Fibroblast of skin of left biceps (primary cell): ENCODE measurements around the gene NOL12.
A peak's percentile ranks its signal among the peaks of the same experiment; 100 is the strongest.
"Not testable (repeated sequence)": the region's sequence is repeated elsewhere in the genome, so short reads cannot be mapped to it uniquely, and the experiment has no call there.

Experiments
- DNase-seq, 2 experiments: peaks; one replicate each; pipeline ENCODE4 v3.0.0-alpha.2; 2013; ENCODE audit warnings: low read depth in 2 of 2

NOL12 gene

DNA sequence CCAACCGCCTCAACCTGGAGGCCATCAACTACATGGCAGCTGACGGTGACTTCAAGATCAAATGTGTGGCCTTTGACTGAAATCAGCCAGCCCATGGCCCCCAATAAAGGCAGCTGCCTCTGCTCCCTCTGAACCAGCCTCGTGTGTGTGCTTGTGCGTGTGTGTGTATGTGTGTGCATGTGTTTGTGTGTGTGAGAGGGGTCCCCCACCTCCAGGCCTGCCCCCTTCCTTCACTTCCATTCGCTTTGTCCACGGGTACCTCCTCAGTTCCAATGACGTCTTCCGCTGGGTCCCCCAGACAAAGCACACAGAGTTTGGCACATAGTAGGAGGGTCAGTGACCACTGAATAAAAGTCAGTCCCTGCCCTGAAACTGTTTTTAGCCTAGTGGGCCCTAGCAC is 6.5 kb upstream of the NOL12 start:
- DNase-seq = no peak

DNA sequence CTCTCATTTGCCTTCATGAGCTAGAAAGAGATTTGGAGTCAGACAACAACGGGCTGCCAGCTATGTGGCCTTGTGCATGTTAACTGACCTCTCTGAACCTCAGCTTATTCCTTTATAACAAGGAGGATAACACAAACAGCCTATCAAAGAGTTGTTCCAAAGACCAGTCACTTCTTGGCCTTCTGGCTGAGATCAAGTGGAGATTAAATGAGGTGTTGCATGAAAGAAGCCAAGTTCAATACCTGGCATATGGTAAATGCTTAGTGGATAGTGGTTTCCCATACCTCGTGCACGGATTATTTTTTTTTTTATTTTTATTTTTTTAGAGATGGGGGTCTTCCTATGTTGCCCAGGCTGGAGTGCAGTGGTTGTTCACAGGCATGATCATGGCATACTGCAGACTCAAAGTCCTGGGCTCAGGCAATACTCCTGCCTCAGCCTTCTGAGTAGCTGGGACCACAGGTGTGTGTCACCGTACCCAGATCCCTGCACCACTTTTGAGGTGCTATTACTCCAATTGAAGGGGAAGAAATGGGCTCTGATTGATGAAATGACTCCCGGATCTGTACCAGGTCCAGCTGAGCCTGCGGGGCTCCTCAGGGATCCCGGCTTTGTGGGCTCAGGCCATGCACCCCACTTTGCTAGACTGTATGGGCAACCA is 5.8 kb upstream of the NOL12 start:
- DNase-seq = no peak

- DNase-seq = no peak
These were observed 5.1 kb upstream of the NOL12 start for GRCh38 chr22:37681001-37681424.

DNA sequence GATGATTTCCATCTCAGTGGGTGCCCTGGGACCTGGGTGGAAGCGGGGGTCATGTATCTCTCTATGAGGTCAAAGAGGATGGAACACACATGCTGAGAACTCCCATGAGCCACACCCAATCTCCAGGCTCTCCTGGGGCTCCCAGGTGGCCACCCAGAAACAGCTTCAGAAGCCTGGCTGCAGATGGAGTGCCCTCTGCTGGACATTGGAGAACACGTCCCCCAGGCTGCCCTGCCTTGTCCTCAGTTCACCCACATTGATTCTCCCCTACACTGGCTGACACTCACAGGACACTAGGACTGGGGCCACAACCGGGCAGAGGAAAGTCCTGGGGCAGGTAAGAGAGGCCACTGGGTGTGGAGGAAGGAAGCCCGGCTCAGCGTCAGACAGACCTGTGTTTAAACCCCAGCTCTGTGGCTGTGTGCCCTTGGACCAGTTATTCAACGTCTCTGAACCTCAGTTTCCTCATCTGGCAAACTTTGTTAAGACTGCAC is 4.5 kb upstream of the NOL12 start:
- DNase-seq = no peak

GRCh38 chr22:37684803-37685615 is 1.1 kb upstream of the NOL12 start:
- no peak for DNase-seq

- no peak for DNase-seq
These were observed 4.3 kb downstream of the NOL12 start for GRCh38 chr22:37690407-37690806.

DNA sequence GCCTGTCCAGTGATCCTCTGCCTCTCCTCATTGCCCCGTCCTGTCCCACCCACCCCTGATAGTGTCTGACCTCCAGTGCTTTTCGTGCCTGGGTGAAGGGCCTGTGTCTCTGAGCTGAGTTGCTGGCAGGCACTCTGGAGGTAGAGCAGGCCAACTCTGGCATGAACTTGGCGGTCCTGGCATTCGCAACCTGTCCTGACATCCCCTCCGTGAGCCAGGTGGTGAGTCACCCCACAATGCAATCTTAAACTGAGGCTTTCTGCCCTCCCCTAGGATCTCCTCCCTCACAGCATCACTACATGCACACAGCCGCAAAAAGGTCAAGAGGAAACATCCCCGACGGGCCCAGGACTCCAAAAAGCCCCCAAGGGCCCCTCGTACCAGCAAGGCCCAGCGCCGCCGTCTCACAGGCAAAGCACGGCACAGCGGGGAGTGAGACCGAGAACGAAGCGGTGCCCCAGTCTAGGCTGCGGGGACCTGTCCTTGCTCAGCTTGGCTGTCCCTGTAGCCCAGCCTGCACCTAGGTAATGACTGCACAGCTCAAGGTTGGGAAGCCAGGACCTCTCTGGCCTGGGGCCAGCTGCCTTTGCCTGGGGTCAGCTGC is 4.9 kb downstream of the NOL12 start:
- no peak for DNase-seq

DNA sequence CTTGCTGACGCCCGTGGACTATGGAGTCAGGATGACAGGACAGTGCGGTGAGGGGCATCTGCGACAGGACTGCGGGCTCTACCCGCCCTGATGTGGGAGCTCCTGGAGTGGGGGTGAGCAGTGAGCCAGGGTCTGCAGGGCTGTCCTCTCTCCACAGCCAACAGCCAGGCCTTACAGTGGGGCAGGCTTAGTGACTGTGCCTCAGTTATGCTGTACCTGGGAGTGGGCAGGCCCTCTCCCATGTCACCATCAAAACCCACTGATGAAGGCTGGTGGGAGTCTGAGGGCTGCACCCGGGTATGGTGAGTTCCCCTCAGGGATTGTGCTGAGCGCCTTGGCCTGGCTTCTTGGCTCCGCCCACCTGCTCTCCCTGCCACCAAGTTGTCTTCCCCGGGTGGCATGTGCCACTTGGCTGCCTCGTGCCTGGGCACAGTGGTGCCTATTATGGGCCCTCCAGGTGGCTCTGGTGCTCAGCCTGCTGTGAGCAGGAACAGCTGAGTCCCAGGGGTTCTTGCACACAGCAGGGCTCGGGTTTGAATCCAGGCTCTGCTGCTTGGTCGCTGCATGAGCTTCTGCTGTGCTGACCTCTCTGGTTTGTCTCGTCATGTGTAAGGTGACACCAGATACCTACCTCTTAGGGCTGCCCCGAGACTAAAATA is 6.6 kb downstream of the NOL12 start:
- DNase-seq = no peak

DNA sequence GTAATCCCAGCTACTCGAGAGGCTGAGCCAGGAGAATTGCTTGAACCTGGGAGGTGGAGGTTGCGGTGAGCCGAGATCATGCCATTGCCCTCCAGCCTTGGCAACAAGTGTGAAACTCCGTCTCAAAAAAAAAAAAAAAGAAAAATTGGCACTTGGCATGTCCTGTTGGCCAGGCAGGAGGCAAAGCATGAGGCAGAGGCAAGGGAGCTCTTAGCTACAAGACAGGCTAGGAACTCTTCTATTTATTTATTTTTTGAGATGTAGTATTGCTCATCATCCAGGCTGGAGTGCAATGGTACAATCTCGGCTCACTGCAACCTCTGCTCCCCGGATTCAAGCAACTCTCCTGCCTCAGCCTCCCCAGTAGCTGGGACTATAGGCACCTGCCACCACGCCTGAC is 8.0 kb downstream of the NOL12 start:
- DNase-seq = not testable (repeated sequence)

- DNase-seq = not testable (repeated sequence)
These were observed 10.1 kb downstream of the NOL12 start for GRCh38 chr22:37696260-37696656.

GRCh38 chr22:37696657-37697537 is 10.8 kb downstream of the NOL12 start, which contains the start of gene TRIOBP:
TSS of gene TRIOBP (plus strand) at chr22:37697048. CDS start at chr22:37701366, 4,318 bp downstream.
- DNase-seq = peak; percentile 78 to 84

DNA sequence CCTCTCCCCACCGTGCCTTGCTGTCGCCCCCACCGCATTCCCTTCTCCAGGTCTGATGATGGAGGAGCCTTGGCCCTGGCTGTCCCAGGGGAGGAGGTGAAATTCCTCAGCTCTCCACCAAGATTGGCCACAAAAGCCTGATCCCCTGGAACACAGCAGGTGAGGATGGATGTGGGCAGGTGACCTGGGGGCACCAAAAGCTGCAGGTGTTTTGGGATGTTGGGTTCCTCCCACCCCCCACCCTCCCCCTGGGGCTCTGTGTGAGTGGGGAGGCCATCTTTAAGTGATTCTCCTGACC is 11.3 kb downstream of the NOL12 start:
- DNase-seq = no peak

DNA sequence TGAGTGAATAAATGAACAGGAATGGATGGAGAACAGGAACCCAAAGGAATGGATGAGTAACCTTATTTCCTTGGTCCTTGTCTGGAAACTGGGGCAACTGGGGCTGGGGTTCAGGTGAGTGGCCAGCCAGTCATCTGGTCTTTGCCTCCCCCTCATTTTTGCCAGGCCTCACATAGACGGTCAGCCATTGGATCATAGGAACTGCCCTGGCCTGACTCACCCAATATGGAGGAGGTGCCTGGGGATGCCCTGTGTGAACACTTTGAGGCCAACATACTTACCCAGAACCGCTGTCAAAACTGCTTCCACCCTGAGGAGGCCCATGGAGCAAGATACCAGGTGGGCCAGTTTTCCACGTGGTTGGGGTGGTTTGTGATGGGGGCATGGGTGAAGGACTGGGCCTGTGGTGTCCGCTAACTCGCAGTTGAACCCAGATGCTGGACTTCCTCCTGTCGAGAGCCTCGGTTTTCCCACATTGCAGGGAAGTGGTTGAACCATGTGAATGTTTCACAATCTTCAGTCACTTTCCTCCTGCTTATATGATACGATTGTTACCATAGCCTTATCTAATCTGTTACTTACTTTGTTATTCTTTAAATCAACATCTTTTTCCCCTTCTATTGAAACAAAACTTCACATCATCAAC is 15.1 kb downstream of the NOL12 start:
- DNase-seq = no peak

DNA sequence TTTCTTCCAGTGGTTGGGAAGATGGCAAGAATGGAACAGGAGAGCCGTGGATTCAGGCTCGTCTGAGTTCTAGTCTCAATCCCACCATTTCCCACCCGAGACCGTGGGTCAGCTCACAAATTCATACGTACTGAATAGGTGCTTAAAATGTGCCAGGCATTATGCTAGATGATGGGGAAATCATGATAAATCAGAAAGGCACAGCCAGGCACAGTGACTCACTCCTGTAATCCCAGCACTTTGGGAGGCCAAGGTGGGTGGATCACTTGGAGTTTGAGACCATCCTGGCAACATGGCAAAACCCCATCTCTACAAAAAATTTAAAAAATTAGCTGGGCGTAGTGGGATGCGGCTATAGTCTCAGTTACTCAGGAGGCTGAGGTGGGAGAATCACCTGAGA is 17.8 kb downstream of the NOL12 start:
- no peak for DNase-seq

DNA sequence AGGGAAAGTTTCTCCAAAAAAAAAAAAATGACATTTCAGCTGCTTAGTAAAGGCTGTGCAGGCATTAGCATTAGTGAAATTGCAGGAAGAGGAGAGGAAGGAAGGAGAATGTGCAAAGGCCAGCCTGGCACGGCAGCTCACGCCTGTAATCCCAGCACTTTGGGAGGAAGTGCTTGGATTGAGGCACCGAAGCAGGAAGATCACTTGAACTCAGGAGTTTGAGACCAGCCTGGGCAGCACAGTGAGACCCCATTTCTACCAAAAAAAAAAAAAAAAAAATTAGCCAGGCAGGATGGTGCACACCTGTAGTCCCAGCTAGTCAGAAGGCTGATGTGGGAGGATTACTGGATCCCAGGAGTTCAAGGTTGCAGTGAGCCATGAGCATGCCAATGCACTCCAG is 18.5 kb downstream of the NOL12 start:
- no peak for DNase-seq

- DNase-seq = no peak
These were observed 19.1 kb downstream of the NOL12 start for GRCh38 chr22:37705205-37705604.

DNA sequence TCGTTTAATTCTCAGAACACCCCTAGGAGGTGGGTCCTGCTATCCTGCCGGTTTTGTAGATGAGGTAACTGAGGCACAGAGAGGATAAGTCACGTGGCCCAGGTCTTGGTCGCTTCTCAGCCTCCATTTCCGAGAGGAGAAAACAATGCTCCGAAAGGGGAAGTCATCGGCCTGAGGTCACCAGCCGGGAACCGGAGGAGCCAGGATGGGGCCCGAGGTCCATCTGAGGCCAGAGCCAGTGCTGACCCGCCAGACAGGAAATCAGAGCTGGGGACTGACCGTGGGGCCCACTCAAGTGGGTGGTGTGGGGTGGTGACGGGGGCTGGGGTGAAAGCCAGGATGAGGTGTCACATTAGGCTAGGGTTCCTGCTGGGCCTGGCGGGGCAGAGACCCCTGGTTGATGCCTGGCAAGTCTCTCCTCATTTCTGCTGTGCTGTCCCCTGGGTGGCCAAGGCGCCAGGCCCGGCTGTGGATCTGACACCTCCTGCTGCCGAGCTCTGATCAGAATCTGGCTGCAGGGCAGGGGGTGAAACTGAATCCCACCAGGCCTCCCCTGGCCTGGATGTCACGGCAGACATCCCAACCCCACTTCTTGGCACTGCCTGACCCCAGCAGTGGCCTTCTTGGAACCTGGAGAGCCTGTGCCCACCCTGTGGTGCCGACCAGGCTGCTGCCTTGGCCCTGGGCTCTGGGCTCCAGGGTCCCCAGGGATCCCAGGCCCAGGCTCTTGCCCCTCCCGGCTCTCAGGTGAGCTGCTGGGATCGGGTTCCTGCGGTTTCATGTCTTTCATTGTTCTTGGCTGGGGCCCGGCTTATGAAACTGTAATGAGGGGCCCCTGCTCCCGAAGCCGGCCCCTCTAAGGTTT is 22.7 kb downstream of the NOL12 start:
- DNase-seq = no peak

GRCh38 chr22:37709445-37709765 is 23.3 kb downstream of the NOL12 start:
- DNase-seq = no peak

DNA sequence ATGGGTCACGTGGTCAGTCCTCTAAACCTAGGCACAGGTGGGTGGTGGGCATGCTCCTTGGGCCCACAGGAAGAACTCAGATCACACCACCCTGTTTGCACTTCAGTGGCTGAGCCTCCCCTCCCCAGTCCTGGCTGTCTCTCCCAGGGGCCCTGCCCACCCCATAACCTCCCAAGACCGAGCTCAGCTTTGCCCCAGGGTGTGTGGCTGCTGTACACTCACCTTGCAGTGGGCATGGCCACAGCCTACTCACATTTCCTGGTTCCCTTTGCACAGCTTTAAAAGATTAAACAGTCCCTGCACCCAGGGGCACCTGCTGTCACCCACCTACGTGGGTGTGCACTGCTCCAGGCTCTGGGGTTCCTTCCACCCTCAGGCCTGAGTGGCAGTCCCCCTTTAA is 24.5 kb downstream of the NOL12 start:
- DNase-seq = no peak

DNA sequence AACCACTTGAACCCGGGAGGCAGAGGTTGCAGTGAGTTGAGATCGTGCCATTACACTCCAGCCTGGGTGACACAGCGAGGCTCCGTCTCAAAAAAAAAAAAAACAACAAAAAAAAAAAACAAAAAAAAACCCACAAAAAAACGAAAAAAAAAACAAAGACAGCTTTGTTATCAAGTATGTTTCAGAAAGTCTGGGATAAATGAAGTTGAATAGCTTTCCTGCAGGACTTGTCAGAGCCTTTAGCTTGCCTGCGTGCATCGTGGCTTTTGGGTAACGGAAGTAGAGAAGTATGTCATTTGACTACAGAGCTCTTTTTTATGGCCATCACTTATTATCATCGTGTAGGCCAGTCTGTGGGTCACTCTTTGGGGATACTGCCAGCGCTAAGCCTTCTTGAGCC is 25.3 kb downstream of the NOL12 start:
- no peak for DNase-seq
